K562 (cell line): ENCODE measurements around the gene GPX6. TPM values are rescaled to one million over a fixed set of nuclear protein-coding genes. Genes with fewer than 3 reads are reported as not detected.
A peak's percentile ranks its signal among the peaks of the same experiment; 100 is the strongest.

Experiments
- AFF4 ChIP-seq: sonication (generic); formaldehyde crosslinking; IDR thresholded peaks from 2 replicates; pipeline ENCODE4 v1.8.0; 2023; ENCODE audit warnings: mild to moderate bottlenecking, missing genetic modification reagents
- C11orf30 ChIP-seq: fragments of 450-650 bp; IDR thresholded peaks from 2 replicates; pipeline ENCODE4 v1.6.1; 2016; ENCODE audit warnings: low read depth, mild to moderate bottlenecking
- CHD2 ChIP-seq: IDR thresholded peaks from 2 replicates; pipeline ENCODE4 v1.6.1; 2011; ENCODE audit warnings: low read depth, low read length
- CREB3L1 ChIP-seq: fragments of 450-650 bp; IDR thresholded peaks from 2 replicates; pipeline ENCODE4 v1.6.1; 2014; ENCODE audit warnings: low read depth, mild to moderate bottlenecking, moderate library complexity, borderline replicate concordance
- E2F5 ChIP-seq: sonication (generic); formaldehyde crosslinking; IDR thresholded peaks from 2 replicates; pipeline ENCODE4 v1.8.0; 2022; ENCODE audit warnings: mild to moderate bottlenecking, missing genetic modification reagents
- EGR1 ChIP-seq: fragments of 450-650 bp; conservative IDR thresholded peaks from 2 replicates; pipeline ENCODE4 v1.6.1; 2017; ENCODE audit warnings: mild to moderate bottlenecking
- HDAC2 ChIP-seq: fragments of 450-650 bp; IDR thresholded peaks from 2 replicates; pipeline ENCODE4 v1.6.1; 2016; ENCODE audit warnings: mild to moderate bottlenecking
- MBD1 ChIP-seq: fragments of 250-450 bp; sonication (Bioruptor Pico); IDR thresholded peaks from 2 replicates; pipeline ENCODE4 v1.8.0; 2022; ENCODE audit warnings: inconsistent platforms
- TBP ChIP-seq: optimal IDR thresholded peaks from 2 replicates; pipeline ENCODE3; 2011; ENCODE audit warnings: low read depth, low read length, improper control_type of control experiment
- UBTF ChIP-seq, 2 experiments: IDR thresholded peaks; 2 replicates each; pipeline ENCODE4 v1.6.1; 2012; ENCODE audit warnings: improper control_type of control experiment in 2 of 2, low read depth in 2 of 2, low read length in 2 of 2, borderline replicate concordance in 1 of 2
- ZBTB2 ChIP-seq: fragments of 450-650 bp; IDR thresholded peaks from 2 replicates; pipeline ENCODE4 v1.6.1; 2016; ENCODE audit warnings: antibody characterized with exemption
- ZNF175 ChIP-seq: fragments of 200-800 bp; sonication (Bioruptor generic); IDR thresholded peaks from 2 replicates; pipeline ENCODE4 v1.6.1; 2016; ENCODE audit warnings: low read depth, mild to moderate bottlenecking, missing genetic modification characterization, missing compliant biosample characterization
- ZNF586 ChIP-seq: fragments of 450-650 bp; formaldehyde crosslinking; conservative IDR thresholded peaks from 2 replicates; pipeline ENCODE4 v1.4.0; 2020; ENCODE audit warnings: mild to moderate bottlenecking, moderate library complexity
- ZNF79 ChIP-seq: fragments of 250-450 bp; sonication (Bioruptor Pico); IDR thresholded peaks from 2 replicates; pipeline ENCODE4 v1.4.0; 2020; ENCODE audit warnings: low read depth, mild to moderate bottlenecking, moderate library complexity
- polyA plus RNA-seq, 8 experiments: library from polyadenylated mRNA; depleted of rRNA in 4 of 8; stranded (reverse) in 5 of 8; unstranded in 3 of 8; fragments of >200 nt; fragmentation: Nextera tagmentation in 2 of 8; fragmentation: Illumina TruSeq in 1 of 8; extraction: Ambion mirVana in 2 of 8; extraction: Trizol in 1 of 8; gene quantifications; 2 replicates each; pipeline versions ENCODE4 v1.2.1 to v1.2.3, GENCODE V29; 2011 to 2014; ENCODE audit warnings: inconsistent platforms in 1 of 8, missing spikeins in 1 of 8
- total RNA-seq, 7 experiments: library from RNA; depleted of rRNA in 6 of 7; stranded (reverse); fragments of >200 nt in 6 of 7; fragmentation: Illumina TruSeq in 2 of 7; extraction: Trizol in 2 of 7; gene quantifications; 2 replicates each; pipeline versions ENCODE4 v1.2.1 to v1.2.3, GENCODE V29; 2011 to 2021; ENCODE audit warnings: low replicate concordance in 1 of 7

Gene GPX6
- total and polyA plus RNA-seq, 9 of the 15 experiments (the other 6 are each of a cell fraction or from before 2014, with no cell fraction given) = not detected

GRCh38 chr6:28489366-28490204 lies 26.0 kb downstream of the GPX6 start (continued):
- TF ChIP-seq AFF4 (CRISPR knock-in tag) (no peak; the same call in 1 of the 2 replicates), TBP (peak; percentile 44), ZNF175 (CRISPR knock-in tag) (peak; percentile 88), CHD2 (peak; percentile 37; the same call in 1 of the 2 replicates), E2F5 (CRISPR knock-in tag) (no peak), CREB3L1 (peak; percentile 38; the same call in 1 of the 2 replicates), ZNF586 (CRISPR knock-in tag) (no peak), ZNF79 (CRISPR knock-in tag) (0 out of 2 replicates have a peak, but pooled peaks have one; percentile 50), HDAC2 (peak; percentile 63; the same call in 1 of the 2 replicates), ZBTB2 (0 out of 2 replicates have a peak, but pooled peaks have one; percentile 9), MBD1 (CRISPR knock-in tag) (no peak), EGR1 (peak; percentile 54), UBTF (IDR thresholded peaks at IDR 0.05; ENCODE audit: borderline replicate concordance in 1 of 2, low read depth in 2 of 2, low read length in 2 of 2) (peak; percentile 63 to 87; a peak in 3 of 4 replicates), C11orf30 (0 out of 2 replicates have a peak, but pooled peaks have one; percentile 19)
